A549 (cell line): ENCODE results near the gene ATRN.

Source experiments
- ATOH8 ChIP-seq: fragments of 250-450 bp; sonication (Bioruptor Pico); IDR thresholded peaks from 2 replicates; pipeline ENCODE4 v1.5.0; 2020; ENCODE audit warnings: low read depth, mild to moderate bottlenecking, moderate library complexity
- ELK1 ChIP-seq: fragments of 150-350 bp; IDR thresholded peaks from 2 replicates; pipeline ENCODE4 v1.6.1; 2014; ENCODE audit warnings: low read depth, mild to moderate bottlenecking, low read length
- ESRRA ChIP-seq: fragments of 150-350 bp; IDR thresholded peaks from 2 replicates; pipeline ENCODE4 v1.6.1; 2014; ENCODE audit warnings: mild to moderate bottlenecking, low read length, borderline replicate concordance
- FOSL2 ChIP-seq, 2 experiments: fragments of 450-650 bp in 1 of 2; fragments of >200 bp in 1 of 2; sonication (Bioruptor Twin) in 1 of 2; formaldehyde crosslinking; IDR thresholded peaks; 2 replicates each; pipeline versions ENCODE4 v1.5.0 to v1.6.1; 2016 to 2020; ENCODE audit warnings: mild to moderate bottlenecking in 1 of 2, moderate library complexity in 1 of 2
- HMGXB4 ChIP-seq: fragments of 250-450 bp; sonication (Bioruptor Pico); IDR thresholded peaks from 2 replicates; pipeline ENCODE4 v1.5.0; 2021; ENCODE audit warnings: mild to moderate bottlenecking, moderate library complexity, borderline replicate concordance
- JUN ChIP-seq, 2 experiments: fragments of >200 bp; sonication (Bioruptor Twin); formaldehyde crosslinking; IDR thresholded peaks; 2 replicates in 1 of 2; 3 replicates in 1 of 2; pipeline ENCODE4 v1.6.1; 2016 to 2017
- MAX ChIP-seq: IDR thresholded peaks from 2 replicates; pipeline ENCODE4 v1.6.1; 2012
- PBX3 ChIP-seq: IDR thresholded peaks from 2 replicates; pipeline ENCODE4 v1.6.1; 2012
- POLR2A ChIP-seq: IDR thresholded peaks from 2 replicates; pipeline ENCODE4 v1.6.1; 2012; ENCODE audit warnings: mild to moderate bottlenecking, low read length
- RCOR1 ChIP-seq: fragments of 150-350 bp; IDR thresholded peaks from 2 replicates; pipeline ENCODE4 v1.6.1; 2014; ENCODE audit warnings: antibody characterized with exemption, low read length, low read depth
- RNF2 ChIP-seq: fragments of 200-600 bp; sonication (generic); IDR thresholded peaks from 2 replicates; pipeline ENCODE4 v1.6.1; 2016; ENCODE audit warnings: low read depth, mild to moderate bottlenecking, antibody characterized with exemption, moderate library complexity, borderline replicate concordance
- TF ChIP-seq, protein P1 (sequence below): fragments of 450-650 bp; IDR thresholded peaks from 2 replicates; pipeline ENCODE4 v1.6.1; 2014; ENCODE audit warnings: antibody characterized with exemption
- TF ChIP-seq, protein P2 (sequence below): fragments of >200 bp; sonication (Bioruptor Twin); formaldehyde crosslinking; IDR thresholded peaks from 3 replicates; pipeline ENCODE4 v1.5.1; 2016

- TF ChIP-seq POLR2A = no peak
- TF ChIP-seq, protein P1, sequence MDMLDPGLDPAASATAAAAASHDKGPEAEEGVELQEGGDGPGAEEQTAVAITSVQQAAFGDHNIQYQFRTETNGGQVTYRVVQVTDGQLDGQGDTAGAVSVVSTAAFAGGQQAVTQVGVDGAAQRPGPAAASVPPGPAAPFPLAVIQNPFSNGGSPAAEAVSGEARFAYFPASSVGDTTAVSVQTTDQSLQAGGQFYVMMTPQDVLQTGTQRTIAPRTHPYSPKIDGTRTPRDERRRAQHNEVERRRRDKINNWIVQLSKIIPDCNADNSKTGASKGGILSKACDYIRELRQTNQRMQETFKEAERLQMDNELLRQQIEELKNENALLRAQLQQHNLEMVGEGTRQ = no peak
- TF ChIP-seq, protein P2, sequence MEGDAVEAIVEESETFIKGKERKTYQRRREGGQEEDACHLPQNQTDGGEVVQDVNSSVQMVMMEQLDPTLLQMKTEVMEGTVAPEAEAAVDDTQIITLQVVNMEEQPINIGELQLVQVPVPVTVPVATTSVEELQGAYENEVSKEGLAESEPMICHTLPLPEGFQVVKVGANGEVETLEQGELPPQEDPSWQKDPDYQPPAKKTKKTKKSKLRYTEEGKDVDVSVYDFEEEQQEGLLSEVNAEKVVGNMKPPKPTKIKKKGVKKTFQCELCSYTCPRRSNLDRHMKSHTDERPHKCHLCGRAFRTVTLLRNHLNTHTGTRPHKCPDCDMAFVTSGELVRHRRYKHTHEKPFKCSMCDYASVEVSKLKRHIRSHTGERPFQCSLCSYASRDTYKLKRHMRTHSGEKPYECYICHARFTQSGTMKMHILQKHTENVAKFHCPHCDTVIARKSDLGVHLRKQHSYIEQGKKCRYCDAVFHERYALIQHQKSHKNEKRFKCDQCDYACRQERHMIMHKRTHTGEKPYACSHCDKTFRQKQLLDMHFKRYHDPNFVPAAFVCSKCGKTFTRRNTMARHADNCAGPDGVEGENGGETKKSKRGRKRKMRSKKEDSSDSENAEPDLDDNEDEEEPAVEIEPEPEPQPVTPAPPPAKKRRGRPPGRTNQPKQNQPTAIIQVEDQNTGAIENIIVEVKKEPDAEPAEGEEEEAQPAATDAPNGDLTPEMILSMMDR = no peak
- TF ChIP-seq RCOR1 = no peak
- TF ChIP-seq PBX3 = no peak
- no peak for TF ChIP-seq ELK1
- no peak for TF ChIP-seq JUN (IDR thresholded peaks at IDR 0.05)
- TF ChIP-seq ATOH8 (CRISPR knock-in tag) = no peak
- no peak for TF ChIP-seq RNF2
- no peak for TF ChIP-seq HMGXB4
- no peak for TF ChIP-seq MAX
- TF ChIP-seq FOSL2 (IDR thresholded peaks at IDR 0.05) = no peak
- TF ChIP-seq FOSL2 (CRISPR knock-in tag; IDR thresholded peaks at IDR 0.05) = no peak
- no peak for TF ChIP-seq ESRRA
Observed at GRCh38 chr20:3421985-3422384, 48.8 kb upstream of the ATRN start.
